Stimulated activated CD8-positive, alpha-beta memory T cell treated with anti-CD3 and anti-CD28 coated beads, Interleukin-4, amount 100 ng/mL, for 48 hours (primary cell): Measurements from ENCODE around the gene REXO4.

Experiments used
- DNase-seq: peaks from one replicate; pipeline ENCODE4 v3.0.0-alpha.2; 2020

Gene REXO4

GRCh38 chr9:133448487-133448972 is 30.7 kb upstream of the REXO4 start:
- DNase-seq, result no peak

GRCh38 chr9:133445293-133445969 is 27.6 kb upstream of the REXO4 start:
- DNase-seq, result no peak

GRCh38 chr9:133443982-133444381 is 26.2 kb upstream of the REXO4 start:
- DNase-seq, result no peak

DNA sequence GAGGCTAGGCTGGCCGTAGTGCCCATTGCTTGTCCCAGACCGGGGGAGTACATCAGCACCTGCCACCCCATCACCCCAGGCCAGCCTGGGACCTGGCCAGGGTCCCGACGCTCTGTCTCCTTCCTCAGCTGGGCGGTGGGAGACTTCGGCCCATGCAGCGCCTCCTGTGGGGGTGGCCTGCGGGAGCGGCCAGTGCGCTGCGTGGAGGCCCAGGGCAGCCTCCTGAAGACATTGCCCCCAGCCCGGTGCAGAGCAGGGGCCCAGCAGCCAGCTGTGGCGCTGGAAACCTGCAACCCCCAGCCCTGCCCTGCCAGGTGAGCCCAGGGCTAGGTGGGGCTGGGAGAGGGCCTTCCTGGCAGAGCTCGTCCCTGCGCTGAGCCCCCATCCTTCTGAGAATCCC is 25.4 kb upstream of the REXO4 start:
- no peak for DNase-seq

- DNase-seq, result no peak
Observed at GRCh38 chr9:133441571-133441970, 23.8 kb upstream of the REXO4 start.

GRCh38 chr9:133440874-133441273 is 23.1 kb upstream of the REXO4 start:
- no peak for DNase-seq

DNA sequence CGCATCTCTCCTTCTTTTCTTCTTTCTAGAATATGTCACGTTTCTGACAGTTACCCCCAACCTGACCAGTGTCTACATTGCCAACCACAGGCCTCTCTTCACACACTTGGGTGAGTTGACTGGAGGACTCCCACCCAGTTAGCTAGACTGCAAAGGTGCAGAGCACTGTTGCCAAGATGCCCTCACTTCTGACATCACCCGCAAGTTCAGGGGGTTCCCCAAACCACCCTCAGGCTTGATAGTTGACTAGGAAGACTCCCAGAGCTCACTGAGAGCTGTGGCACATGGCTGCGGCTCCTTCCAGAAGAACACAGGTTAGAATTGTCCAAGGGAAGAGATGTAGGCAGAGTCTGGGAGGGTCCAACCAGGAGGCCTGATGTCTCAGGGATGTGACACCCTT is 21.5 kb upstream of the REXO4 start:
- no peak for DNase-seq

GRCh38 chr9:133437753-133438531 is 20.1 kb upstream of the REXO4 start:
- no peak for DNase-seq

- no peak for DNase-seq
Observed at GRCh38 chr9:133436681-133437080, 18.9 kb upstream of the REXO4 start.

DNA sequence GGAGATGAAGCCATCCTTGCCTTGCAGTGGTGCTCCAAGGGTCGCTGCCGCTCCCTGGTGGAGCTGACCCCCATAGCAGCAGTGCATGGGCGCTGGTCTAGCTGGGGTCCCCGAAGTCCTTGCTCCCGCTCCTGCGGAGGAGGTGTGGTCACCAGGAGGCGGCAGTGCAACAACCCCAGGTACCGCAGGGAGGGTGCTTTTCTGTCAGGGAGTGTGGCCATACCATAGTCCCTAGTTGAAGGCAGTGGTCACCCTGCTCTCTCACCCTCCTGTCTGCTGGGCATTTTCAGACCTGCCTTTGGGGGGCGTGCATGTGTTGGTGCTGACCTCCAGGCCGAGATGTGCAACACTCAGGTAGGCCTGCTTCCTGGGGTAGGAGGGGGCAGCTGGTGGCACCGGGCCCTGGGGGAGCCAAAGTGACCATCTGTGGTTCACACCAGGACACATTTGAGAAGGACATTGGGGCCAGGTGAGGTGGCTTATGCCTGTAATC is 15.6 kb upstream of the REXO4 start:
- no peak for DNase-seq

GRCh38 chr9:133430244-133430643 is 12.4 kb upstream of the REXO4 start:
- no peak for DNase-seq

DNA sequence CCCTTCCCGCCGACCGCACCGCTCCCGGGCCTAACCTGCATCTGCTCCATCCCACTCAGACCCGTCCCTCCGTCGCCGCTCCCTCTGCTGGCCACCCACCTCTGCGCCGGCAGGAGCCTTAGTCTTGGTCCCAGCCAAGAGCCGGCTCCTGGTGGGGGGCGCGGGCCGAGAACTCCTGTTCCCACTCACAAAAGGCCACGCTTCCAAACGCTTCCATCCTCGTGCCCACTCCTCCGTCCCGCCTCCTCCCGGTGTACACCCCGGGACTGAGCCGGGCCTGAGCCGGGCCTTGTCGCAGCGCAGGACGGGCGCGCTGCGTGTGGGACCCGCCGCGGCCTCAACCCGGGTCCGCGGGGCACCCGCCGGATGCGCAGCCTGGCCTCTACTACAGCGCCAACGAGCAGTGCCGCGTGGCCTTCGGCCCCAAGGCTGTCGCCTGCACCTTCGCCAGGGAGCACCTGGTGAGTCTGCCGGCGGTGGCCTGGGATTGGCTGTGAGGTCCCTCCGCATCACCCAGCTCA is 11.9 kb upstream of the REXO4 start:
- DNase-seq, result peak; percentile 38

DNA sequence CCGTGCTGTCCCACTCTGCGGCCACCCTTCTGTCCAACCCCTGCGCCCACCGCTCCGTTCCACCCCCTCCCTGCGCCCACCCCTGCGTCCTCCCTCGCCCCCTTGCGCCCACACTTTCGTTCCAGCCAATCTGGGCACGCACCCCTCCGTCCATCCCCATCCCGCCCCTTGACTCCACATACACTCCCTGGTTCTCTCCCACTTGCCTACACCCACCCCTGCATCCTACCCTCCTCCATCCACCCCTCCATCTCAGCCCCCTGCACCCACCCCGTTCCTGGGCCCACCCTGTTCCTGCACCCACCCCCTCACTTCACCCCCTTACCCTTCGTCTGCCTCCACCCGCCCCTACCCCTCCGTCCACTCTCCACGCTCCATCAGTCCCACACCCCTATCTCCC is 11.4 kb upstream of the REXO4 start:
- no peak for DNase-seq

GRCh38 chr9:133428617-133429101 is 10.8 kb upstream of the REXO4 start:
- DNase-seq, result no peak

DNA sequence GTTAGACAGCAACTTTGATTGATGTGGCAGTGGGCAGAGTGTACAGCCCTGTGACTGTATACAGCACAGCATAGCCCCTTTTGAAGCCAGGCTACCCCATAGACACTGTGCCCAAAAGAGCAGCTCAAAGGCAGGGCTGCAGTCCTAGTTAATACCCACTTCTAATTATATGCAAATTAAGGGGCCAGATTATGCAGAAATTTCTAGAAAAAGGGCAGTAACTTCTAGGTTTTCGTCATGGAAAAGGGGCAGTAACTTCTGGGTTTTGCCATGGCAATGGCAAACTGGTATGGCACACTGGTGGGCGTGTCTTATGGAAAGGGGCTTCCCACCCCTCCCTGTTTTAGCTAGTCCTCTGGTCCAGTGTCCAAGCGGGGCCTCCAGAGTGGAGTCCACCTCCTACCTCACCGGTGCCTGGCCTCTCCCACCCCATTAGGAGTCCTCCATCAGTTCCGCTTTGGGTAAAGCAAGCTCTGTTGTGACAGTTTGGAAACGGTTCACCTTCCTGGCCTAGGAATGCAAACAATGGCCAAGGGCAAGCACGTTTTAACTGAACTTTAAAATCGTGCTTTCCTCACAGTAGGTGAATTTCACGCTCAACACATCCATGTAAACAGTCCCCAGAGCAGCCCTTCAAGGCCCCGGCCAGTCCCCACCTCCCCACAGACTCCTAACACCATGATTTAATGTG is 10.0 kb upstream of the REXO4 start:
- DNase-seq, result no peak

DNA sequence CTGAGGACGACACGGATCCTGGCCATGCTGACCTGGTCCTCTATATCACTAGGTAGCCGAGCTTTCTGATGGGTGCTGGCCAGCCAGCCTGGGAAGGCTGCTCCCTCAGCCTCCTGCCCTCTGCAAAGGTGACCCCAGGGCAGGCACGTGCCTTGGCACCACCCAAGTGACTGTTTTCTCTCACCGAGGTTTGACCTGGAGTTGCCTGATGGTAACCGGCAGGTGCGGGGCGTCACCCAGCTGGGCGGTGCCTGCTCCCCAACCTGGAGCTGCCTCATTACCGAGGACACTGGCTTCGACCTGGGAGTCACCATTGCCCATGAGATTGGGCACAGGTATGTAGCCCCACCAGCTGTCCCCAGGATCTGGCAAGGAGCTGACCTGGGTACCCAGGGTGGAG is 8.2 kb upstream of the REXO4 start:
- no peak for DNase-seq

DNA sequence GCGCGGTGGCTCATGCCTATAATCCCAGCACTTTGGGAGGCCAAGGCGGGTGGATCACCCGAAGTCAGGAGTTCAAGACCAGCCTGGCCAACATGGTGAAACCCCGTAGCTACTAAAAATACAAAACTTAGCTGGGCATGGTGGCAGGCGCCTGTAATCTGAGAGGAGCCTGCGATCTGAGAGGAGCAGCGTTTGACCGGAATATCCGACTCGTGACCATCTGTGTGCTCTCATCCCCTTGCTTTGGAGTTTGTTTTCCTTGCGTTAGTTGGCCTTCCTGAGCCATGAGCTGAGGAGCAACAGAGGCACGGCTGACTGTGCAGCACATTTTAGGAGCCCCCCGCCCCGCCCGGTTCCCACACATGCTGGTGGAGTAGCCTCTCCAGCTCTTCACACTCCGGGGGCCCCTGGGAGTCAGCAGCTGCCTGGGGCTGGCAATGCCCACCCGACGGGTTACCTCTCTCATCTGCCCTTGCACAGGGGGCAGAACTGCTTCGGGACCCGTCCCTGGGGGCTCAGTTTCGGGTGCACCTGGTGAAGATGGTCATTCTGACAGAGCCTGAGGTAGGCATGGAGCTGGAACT is 7.3 kb upstream of the REXO4 start:
- no peak for DNase-seq

DNA sequence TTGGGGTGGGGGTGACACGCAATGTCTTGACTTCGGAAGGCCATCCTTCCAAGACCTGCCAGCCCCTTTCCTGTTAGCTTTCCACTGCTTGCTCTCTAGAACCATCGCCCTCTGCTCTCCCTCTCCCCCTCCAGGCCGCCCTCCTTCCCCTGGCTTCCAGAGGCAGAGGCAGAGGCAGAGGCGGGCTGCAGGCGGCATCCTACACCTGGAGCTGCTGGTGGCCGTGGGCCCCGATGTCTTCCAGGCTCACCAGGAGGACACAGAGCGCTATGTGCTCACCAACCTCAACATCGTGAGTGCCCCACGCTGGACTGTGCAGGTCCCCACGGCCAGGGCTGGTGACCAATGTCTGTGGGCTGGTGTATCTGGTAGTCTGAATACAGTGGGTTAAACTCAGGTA is 6.4 kb upstream of the REXO4 start:
- DNase-seq, result no peak

- DNase-seq, result no peak
Observed at GRCh38 chr9:133423216-133423615, 5.4 kb upstream of the REXO4 start.

DNA sequence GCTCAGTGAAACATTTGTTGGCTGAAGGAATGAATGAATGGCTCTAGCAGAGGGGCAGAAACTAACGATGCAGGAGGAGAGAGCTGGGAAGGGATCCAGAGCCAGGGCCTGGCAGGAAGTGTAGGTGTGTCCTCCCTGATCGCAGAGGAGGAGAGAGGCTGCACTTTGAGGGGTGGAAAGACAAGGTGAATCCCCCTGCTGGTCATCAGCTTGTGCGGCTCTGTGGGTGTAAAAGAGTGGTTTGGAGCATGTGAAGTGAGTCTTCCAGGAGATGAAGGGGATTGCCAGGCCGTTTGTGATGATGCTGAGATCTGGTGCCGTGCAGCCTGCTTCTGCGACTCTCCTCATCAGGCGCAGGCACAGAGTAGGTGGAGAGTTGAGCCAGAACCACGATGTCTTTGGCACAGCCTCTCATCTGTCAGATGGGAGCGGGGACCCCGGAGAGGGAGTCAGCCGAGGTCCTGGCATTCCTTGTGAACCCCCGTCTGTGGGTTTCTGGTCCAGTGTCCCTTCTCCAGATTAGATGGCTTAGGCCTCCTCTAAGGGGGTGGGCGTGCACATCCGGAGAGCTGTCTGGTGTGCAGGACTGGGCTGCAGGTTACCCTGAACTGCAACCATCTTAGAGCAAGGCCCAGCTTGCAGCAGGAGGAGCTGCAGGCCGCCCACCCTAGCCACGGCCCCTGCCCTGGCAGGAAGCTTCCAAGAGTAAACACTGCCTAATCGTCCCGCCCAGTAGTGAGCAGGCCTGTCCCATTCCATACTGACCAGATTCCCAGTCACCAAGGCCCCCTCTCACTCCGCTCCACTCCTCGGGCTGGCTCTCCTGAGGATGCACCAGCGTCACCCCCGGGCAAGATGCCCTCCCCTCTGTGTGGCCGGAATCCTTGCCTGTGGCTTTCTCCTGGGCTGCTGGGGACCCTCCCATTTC is 4.1 kb upstream of the REXO4 start, which contains the start of gene ADAMTS13:
TSS of gene ADAMTS13 (plus strand) at position 753 of the 928 bp plus-strand sequence. CDS start at position 830, 77 bp downstream.
- DNase-seq, result peak; percentile 70

GRCh38 chr9:133420392-133420827 is 2.6 kb upstream of the REXO4 start:
- peak; percentile 35 for DNase-seq
